Body of pancreas (tissue), 4 donors: Measurements from ENCODE around the gene GRIK2.

ENCODE experiments used
- CTCF ChIP-seq, 7 experiments: fragments of 450-650 bp in 4 of 7; fragments of 200-600 bp in 3 of 7; sonication (generic) in 3 of 7; IDR thresholded peaks; one replicate each; pipeline ENCODE4 v1.5.1; 2016 to 2019; ENCODE audit warnings: antibody characterized with exemption in 7 of 7
- POLR2A ChIP-seq, 3 donors: fragments of 450-650 bp; IDR thresholded peaks; one replicate each; pipeline ENCODE4 v1.6.1; 2016; ENCODE audit warnings: antibody characterized with exemption in 3 of 3, mild to moderate bottlenecking in 2 of 3

DNA sequence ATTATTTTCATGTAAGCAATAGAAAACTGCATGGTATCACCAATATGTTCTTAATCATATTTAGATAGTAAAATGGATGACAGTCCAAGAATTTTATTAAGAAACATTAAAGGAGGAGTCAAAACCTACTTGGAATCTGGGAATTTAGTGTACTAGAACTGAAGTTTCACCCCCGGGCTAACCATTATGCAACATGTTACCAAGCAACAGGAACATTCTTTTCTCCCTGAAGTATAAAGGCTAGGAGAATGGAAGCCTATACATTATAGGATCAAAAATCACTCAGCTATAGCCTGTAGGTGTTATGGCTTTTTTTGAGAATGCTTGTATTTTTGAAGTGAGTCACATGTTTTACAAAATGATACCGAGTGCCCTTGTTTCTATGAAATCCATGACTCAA lies 538.3 kb downstream of the GRIK2 start:
- TF ChIP-seq POLR2A (IDR thresholded peaks at IDR 0.05), result no peak
- TF ChIP-seq CTCF (IDR thresholded peaks at IDR 0.05), result no peak
